Skeletal muscle tissue (tissue), 4 donors: ENCODE data around the gene AMFR. TPM values are rescaled to one million over a fixed set of nuclear protein-coding genes. Genes with fewer than 3 reads are reported as not detected.

Experiments used
- H3K27ac ChIP-seq: one replicate; pipeline ENCODE4 v1.7.0; 2013; ENCODE audit warnings: mild to moderate bottlenecking, low read depth, low read length, inconsistent platforms
- H3K27me3 ChIP-seq, 3 donors: one replicate each; pipeline ENCODE4 v1.7.0; 2013; ENCODE audit warnings: low read length in 3 of 3; ENCODE audit not compliant: control insufficient read depth in 3 of 3, insufficient read depth in 3 of 3
- H3K36me3 ChIP-seq, 3 donors: one replicate each; pipeline ENCODE4 v1.7.0; 2013; ENCODE audit warnings: low read length in 3 of 3; ENCODE audit not compliant: control insufficient read depth in 3 of 3, insufficient read depth in 3 of 3
- H3K4me1 ChIP-seq, 3 donors: one replicate each; pipeline ENCODE4 v1.7.0; 2013; ENCODE audit warnings: low read length in 3 of 3, mild to moderate bottlenecking in 3 of 3; ENCODE audit not compliant: control insufficient read depth in 3 of 3, insufficient read depth in 3 of 3
- H3K4me3 ChIP-seq, 3 donors: one replicate each; pipeline ENCODE4 v1.7.0; 2013; ENCODE audit warnings: low read length in 3 of 3
- H3K9ac ChIP-seq, 3 donors: one replicate each; pipeline ENCODE4 v1.7.0; 2013; ENCODE audit warnings: low read length in 3 of 3, mild to moderate bottlenecking in 3 of 3, moderate library complexity in 2 of 3, low read depth in 1 of 3
- H3K9me3 ChIP-seq, 3 donors: one replicate each; pipeline ENCODE4 v1.7.0; 2013; ENCODE audit warnings: low read length in 3 of 3; ENCODE audit not compliant: control insufficient read depth in 3 of 3
- total RNA-seq: library from RNA; depleted of rRNA; stranded (reverse); fragments of >200 nt; gene quantifications from one replicate; pipeline ENCODE4 v1.2.3, GENCODE V29; 2014
- donor health status: Osteomylitis.

The AMFR gene
- total RNA-seq, 1 donor from 2014 or later: 130 TPM

DNA sequence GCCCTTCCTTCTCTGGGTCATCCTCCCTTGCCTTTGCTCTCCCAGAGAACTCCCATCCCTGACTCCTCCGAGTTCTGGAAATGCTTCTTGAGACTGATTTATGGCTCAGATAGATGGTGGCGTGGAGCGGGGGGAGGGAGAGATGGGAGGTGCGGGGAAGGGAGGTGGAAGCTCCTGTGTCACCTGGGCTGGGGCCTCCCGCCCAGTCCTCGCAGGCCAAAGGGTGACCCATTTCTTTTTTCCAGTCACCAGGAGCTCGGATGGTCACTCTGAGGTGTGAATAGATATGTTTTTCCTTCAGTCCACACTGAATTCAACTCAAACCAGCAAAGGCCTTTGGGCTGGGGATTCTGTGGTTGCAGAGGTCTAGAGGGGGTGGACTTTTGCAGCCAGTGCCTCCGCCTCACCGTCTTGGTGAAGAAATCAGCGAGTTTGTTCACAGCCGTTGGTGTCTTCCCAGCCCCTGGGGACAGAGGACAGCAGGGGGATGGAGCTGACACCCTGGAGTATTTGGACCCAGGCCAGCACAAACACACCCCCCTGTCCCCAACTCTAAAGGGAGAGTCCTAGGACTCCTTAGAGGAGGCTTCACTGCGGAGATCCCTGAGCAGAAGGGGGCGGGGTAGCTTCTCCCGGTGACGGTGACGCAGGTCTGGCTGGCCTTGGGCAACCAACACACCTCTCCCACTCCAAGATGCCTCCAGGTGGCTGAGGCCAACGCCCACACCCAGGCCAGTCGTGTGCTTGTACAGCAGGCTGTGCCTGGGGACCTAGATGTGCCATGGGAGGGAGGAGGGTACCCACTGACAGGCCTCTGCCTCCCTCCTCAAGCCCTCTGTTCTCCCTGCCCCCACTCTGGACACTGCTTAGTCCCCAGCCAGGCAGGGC lies 80.6 kb downstream of the AMFR start:
- Histone ChIP-seq H3K9ac (no peak overlapping the region), H3K4me1 (no peaks in the 10 kb centered on the region), H3K27me3 (no peaks in the 10 kb centered on the region), H3K36me3 (peaks cover 0 to 2% (median 0%) of the 10 kb centered on the region in 3 donors), H3K27ac (no peak overlapping the region), H3K9me3 (no peaks in the 10 kb centered on the region), H3K4me3 (no peak overlapping the region)

DNA sequence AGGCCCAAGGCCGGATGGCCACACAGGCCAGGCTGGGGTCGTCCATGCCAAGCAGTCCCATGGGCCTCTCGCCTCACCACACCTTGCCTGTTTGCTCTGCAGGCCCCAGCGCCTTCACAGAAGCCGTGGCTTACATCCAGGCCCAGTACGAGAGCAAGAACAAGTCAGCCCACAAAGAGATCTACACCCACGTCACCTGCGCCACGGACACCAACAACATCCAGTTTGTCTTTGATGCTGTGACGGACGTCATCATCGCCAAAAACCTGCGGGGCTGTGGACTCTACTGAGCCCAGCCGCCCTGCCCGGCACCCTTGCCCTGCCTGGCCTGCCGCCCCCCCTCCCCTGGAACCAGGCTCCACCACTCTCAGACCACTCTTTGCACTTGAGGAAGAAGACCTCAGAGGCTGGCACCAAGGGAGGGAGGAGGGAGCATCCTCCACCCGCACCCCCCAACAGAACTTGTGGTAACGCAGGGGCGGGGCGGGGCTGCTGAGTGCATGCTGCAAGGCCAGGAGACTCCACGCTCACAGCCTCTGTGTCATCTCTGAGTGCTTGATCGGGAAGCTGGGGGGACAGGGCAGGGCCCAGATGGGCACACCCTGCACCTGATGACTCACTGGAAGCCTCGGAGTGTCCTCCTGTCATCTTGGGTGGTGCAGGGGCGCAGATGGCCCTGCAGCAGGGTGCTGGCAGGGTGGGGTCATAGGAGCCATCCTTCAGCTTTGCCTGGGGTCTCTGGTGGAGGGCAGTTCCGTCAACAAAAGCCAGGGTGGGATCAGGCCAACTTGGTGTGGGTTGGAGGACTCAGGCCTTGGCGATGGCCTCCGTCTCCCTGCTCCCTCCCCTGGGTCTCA lies 81.5 kb downstream of the AMFR start:
- Histone ChIP-seq H3K9me3 (no peaks in the 10 kb centered on the region), H3K27ac (no peak overlapping the region), H3K4me3 (no peak overlapping the region), H3K36me3 (peaks cover 0 to 2% (median 0%) of the 10 kb centered on the region in 3 donors), H3K27me3 (no peaks in the 10 kb centered on the region), H3K9ac (no peak overlapping the region), H3K4me1 (no peaks in the 10 kb centered on the region)

DNA sequence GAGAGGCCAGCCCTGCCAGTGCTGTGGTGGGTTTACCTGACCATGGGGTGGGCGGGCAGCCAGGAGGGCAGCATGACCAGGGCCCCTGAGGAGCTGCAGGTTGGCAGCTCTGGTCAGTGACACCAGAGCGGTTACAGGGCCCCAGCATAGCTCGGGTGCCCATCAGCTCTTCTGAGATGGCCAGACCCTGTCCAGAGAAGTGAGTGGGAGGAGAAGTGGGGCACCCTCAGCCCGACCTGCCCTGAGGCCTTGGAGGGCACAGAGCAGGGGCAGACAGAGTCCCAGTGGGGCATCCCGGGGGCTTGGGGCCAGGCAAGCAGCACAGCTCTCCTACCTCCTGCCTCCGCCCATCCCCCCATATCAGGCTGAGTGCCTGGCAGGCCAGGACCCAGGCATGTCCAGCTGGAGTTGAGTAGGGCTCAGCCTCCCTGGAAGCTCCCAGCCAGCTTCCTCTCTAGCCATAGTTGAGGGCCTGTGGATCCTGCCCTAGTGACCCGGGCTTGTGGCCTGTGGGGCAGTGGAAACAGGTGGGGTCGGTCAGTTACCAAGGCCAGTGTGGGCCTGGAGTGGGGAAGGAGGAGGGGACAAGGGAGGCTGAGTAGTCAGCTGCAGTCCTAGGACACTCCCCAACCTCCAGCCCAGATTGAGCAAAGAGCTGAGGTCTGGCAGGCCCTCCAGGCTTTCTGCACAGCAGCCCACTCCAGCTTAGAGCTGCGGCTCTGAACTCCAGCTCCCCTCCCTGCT lies 83.5 kb downstream of the AMFR start:
- Histone ChIP-seq H3K36me3 (peaks cover 0 to 2% (median 0%) of the 10 kb centered on the region in 3 donors), H3K9ac (no peak overlapping the region), H3K4me3 (no peak overlapping the region), H3K4me1 (peaks cover 0 to 7% (median 7%) of the 10 kb centered on the region in 3 donors), H3K27ac (no peak overlapping the region), H3K27me3 (no peaks in the 10 kb centered on the region), H3K9me3 (no peaks in the 10 kb centered on the region)

DNA sequence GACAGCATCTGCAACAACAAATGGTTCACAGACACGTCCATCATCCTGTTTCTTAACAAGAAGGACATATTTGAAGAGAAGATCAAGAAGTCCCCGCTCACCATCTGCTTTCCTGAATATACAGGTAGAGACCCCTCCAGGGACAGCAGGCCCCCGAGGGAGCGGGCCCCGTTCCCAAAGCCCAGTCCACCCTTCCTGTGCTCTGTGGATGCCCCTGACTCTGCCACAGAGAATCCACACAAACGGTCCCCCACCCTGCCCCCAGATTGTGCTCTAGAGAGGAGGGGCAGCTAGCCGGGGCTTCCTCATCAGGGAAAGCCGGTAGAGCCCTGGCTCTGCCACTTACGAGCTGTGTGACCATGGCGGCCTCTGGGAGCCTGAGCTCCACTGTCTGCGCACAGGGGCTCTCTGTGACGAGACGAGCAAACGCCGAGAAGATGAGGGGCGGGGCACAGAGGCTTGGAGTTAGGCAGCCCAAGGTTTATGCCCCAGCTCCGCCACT lies 84.4 kb downstream of the AMFR start:
- Histone ChIP-seq H3K4me1 (peaks cover 0 to 17% (median 16%) of the 10 kb centered on the region in 3 donors), H3K36me3 (peaks cover 0 to 2% (median 0%) of the 10 kb centered on the region in 3 donors), H3K27ac (no peak overlapping the region), H3K27me3 (no peaks in the 10 kb centered on the region), H3K4me3 (no peak overlapping the region), H3K9me3 (no peaks in the 10 kb centered on the region), H3K9ac (no peak overlapping the region)

- Histone ChIP-seq H3K27me3 (no peaks in the 10 kb centered on the region), H3K36me3 (peaks cover 0 to 2% (median 0%) of the 10 kb centered on the region in 3 donors)
These were observed 84.9 kb downstream of the AMFR start for GRCh38 chr16:56340416-56340815.

DNA sequence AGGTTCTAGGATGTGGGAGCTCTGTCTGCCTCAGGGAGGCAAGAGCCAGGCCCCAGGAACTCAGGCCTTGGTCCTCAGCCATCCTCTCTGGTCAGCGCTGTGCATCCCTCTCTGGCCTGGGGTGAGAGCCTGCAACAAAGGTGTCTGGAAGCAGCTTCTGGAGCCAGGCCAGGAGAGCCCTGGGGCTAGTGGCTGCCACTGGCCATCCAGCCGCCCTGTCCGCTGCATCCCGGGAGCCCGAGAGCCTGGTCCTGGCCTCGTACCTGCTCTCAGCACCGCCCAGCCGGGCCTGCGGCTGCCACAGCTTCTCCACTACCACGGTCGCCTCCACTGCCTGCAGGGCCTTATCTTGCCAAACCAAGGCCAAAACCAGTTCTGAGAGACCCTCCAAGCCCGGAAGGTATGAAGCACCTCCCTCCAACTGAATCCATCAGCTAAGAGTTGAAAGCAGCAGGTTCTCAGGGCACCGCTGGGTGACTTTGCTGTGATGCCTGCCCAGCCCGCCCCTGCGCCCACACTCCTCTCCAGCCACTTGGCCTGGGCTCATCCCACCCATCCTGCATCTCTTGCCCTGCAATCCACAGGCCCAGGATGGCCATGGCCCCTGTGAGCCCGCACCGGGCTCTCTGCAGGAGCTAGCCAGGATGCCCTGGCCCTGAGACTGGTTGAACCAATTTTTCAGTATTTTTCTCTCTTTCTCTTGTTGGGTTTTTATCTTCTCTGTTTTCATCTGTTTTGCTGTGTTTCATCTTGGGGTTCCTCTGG lies 85.7 kb downstream of the AMFR start:
- Histone ChIP-seq H3K4me1 (peaks cover 0 to 20% (median 16%) of the 10 kb centered on the region in 3 donors), H3K4me3 (no peak overlapping the region), H3K27me3 (no peaks in the 10 kb centered on the region), H3K9ac (no peak overlapping the region), H3K9me3 (no peaks in the 10 kb centered on the region), H3K36me3 (peaks cover 0 to 2% (median 0%) of the 10 kb centered on the region in 3 donors), H3K27ac (no peak overlapping the region)

More at GRCh38 chr16:56340416-56340815, 84.9 kb downstream of the AMFR start:
- Histone ChIP-seq H3K9me3 (no peaks in the 10 kb centered on the region), H3K4me3 (no peak overlapping the region), H3K27ac (no peak overlapping the region), H3K4me1 (peaks cover 0 to 20% (median 16%) of the 10 kb centered on the region in 3 donors), H3K9ac (no peak overlapping the region)

GRCh38 chr16:56338566-56339318 lies 86.6 kb downstream of the AMFR start:
- H3K4me1 ChIP-seq: peaks cover 0 to 20% (median 16%) of the 10 kb centered on the region in 3 donors

DNA sequence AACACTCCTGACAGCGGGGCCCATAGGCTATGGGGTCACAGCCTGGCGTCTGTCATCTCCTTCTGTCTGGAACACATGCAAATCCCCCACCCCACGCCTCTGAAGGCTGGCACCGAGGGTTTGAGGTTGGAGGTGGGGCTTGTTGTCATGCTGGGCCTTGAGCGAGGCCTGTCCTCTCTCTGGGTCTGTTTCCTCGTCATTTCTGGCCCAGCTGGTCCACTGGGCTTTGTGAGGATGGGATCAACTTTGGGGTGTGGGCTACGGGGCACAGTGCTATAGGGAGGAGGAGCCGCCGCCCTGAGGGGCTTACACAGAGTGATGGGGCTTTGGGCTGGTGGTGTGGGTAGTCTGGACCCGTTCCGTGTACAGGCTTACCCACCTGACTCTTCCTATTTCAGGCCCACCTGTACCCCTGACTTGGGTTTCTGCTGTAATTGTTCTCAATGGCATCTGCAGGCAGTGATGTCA lies 87.5 kb downstream of the AMFR start:
- H3K27me3 ChIP-seq: no peaks in the 10 kb centered on the region
- no peak overlapping the region for H3K9ac ChIP-seq
- H3K9me3 ChIP-seq: no peaks in the 10 kb centered on the region
- no peak overlapping the region for H3K4me3 ChIP-seq
- H3K27ac ChIP-seq: no peak overlapping the region
- H3K4me1 ChIP-seq: peaks cover 0 to 20% (median 17%) of the 10 kb centered on the region in 3 donors
- no peaks in the 10 kb centered on the region for H3K36me3 ChIP-seq

More at GRCh38 chr16:56338566-56339318, 86.6 kb downstream of the AMFR start:
- Histone ChIP-seq H3K9ac (no peak overlapping the region), H3K4me3 (no peak overlapping the region), H3K9me3 (no peaks in the 10 kb centered on the region), H3K27ac (no peak overlapping the region), H3K27me3 (no peaks in the 10 kb centered on the region), H3K36me3 (no peaks in the 10 kb centered on the region)
